Stomach smooth muscle (tissue), 2 donors: ENCODE measurements around the gene DNMBP.
"Not testable (repeated sequence)": the region's sequence is repeated elsewhere in the genome, so short reads cannot be mapped to it uniquely, and the experiment has no call there.

Source experiments
- H3K27ac ChIP-seq: one replicate; pipeline ENCODE4 v1.7.0; 2013; ENCODE audit warnings: mild to moderate bottlenecking, low read length, inconsistent platforms
- H3K27me3 ChIP-seq, 2 donors: one replicate each; pipeline ENCODE4 v1.7.0; 2013; ENCODE audit warnings: low read length in 2 of 2; ENCODE audit not compliant: insufficient read depth in 2 of 2, control insufficient read depth in 1 of 2
- H3K36me3 ChIP-seq, 2 donors: one replicate each; pipeline ENCODE4 v1.7.0; 2013; ENCODE audit warnings: low read length in 2 of 2; ENCODE audit not compliant: control insufficient read depth in 2 of 2, insufficient read depth in 2 of 2
- H3K4me1 ChIP-seq: one replicate; pipeline ENCODE4 v1.7.0; 2013; ENCODE audit warnings: low read length; ENCODE audit not compliant: control insufficient read depth, insufficient read depth
- H3K4me3 ChIP-seq, 2 donors: one replicate each; pipeline ENCODE4 v1.7.0; 2013; ENCODE audit warnings: low read length in 2 of 2
- H3K9ac ChIP-seq, 2 donors: one replicate each; pipeline ENCODE4 v1.7.0; 2013; ENCODE audit warnings: low read length in 2 of 2, mild to moderate bottlenecking in 1 of 2
- H3K9me3 ChIP-seq, 2 donors: one replicate each; pipeline ENCODE4 v1.7.0; 2013; ENCODE audit warnings: low read length in 2 of 2; ENCODE audit not compliant: control insufficient read depth in 2 of 2
- donor health status: healthy.
- donor health status: Pancreatic carcinoma.

DNMBP gene

GRCh38 chr10:99944860-99945259 lies 64.9 kb downstream of the DNMBP start:
- Histone ChIP-seq H3K9ac (no peak overlapping the region), H3K9me3 (no peaks in the 10 kb centered on the region), H3K4me3 (no peak overlapping the region), H3K36me3 (no peaks in the 10 kb centered on the region), H3K27me3 (no peaks in the 10 kb centered on the region), H3K27ac (peak overlapping the region; percentile 59), H3K4me1 (peaks cover 6% of the 10 kb centered on the region)

- H3K27ac ChIP-seq: no peak overlapping the region
- no peak overlapping the region for H3K4me3 ChIP-seq
- H3K9me3 ChIP-seq: no peaks in the 10 kb centered on the region
- H3K9ac ChIP-seq: no peak overlapping the region
- H3K4me1 ChIP-seq: peaks cover 6% of the 10 kb centered on the region
- H3K36me3 ChIP-seq: no peaks in the 10 kb centered on the region
- H3K27me3 ChIP-seq: no peaks in the 10 kb centered on the region
Measured at GRCh38 chr10:99943908-99944307, 65.8 kb downstream of the DNMBP start.

GRCh38 chr10:99941942-99942820 lies 67.6 kb downstream of the DNMBP start:
- no peak overlapping the region for H3K9ac ChIP-seq
- H3K4me3 ChIP-seq: no peak overlapping the region
- no peaks in the 10 kb centered on the region for H3K9me3 ChIP-seq
- H3K27ac ChIP-seq: no peak overlapping the region
- peaks cover 6% of the 10 kb centered on the region for H3K4me1 ChIP-seq
- no peaks in the 10 kb centered on the region for H3K27me3 ChIP-seq
- no peaks in the 10 kb centered on the region for H3K36me3 ChIP-seq

- no peaks in the 10 kb centered on the region for H3K9me3 ChIP-seq
- H3K27ac ChIP-seq: no peak overlapping the region
- H3K36me3 ChIP-seq: no peaks in the 10 kb centered on the region
- no peak overlapping the region for H3K4me3 ChIP-seq
- H3K27me3 ChIP-seq: no peaks in the 10 kb centered on the region
- H3K4me1 ChIP-seq: peaks cover 6% of the 10 kb centered on the region
- H3K9ac ChIP-seq: no peak overlapping the region
Measured at GRCh38 chr10:99938563-99938962, 71.2 kb downstream of the DNMBP start.

- no peak overlapping the region for H3K9ac ChIP-seq
- no peak overlapping the region for H3K4me3 ChIP-seq
- H3K9me3 ChIP-seq: no peaks in the 10 kb centered on the region
- no peaks in the 10 kb centered on the region for H3K27me3 ChIP-seq
- no peaks in the 10 kb centered on the region for H3K36me3 ChIP-seq
- H3K27ac ChIP-seq: no peak overlapping the region
- H3K4me1 ChIP-seq: peaks cover 6% of the 10 kb centered on the region
Measured at GRCh38 chr10:99937630-99938029, 72.1 kb downstream of the DNMBP start.

- H3K9me3 ChIP-seq, H3K36me3 ChIP-seq, H3K27me3 ChIP-seq, H3K27ac ChIP-seq, H3K9ac ChIP-seq, H3K4me3 ChIP-seq, H3K4me1 ChIP-seq: not testable (repeated sequence)
Measured at GRCh38 chr10:99932203-99932957, 77.4 kb downstream of the DNMBP start.

GRCh38 chr10:99930731-99931550 lies 78.8 kb downstream of the DNMBP start:
- Histone ChIP-seq H3K36me3 (peaks cover 0 to 2% of the 10 kb centered on the region in 2 donors), H3K4me3 (no peak overlapping the region), H3K4me1 (peaks cover 15% of the 10 kb centered on the region), H3K9ac (no peak overlapping the region), H3K9me3 (no peaks in the 10 kb centered on the region), H3K27me3 (no peaks in the 10 kb centered on the region), H3K27ac (no peak overlapping the region)

GRCh38 chr10:99929360-99929759 lies 80.4 kb downstream of the DNMBP start:
- no peak overlapping the region for H3K9ac ChIP-seq
- peaks cover 19% of the 10 kb centered on the region for H3K4me1 ChIP-seq
- no peaks in the 10 kb centered on the region for H3K9me3 ChIP-seq
- H3K36me3 ChIP-seq: peaks cover 0 to 2% of the 10 kb centered on the region in 2 donors
- no peak overlapping the region for H3K4me3 ChIP-seq
- no peaks in the 10 kb centered on the region for H3K27me3 ChIP-seq
- H3K27ac ChIP-seq: no peak overlapping the region

- H3K9me3 ChIP-seq: no peaks in the 10 kb centered on the region
- H3K4me3 ChIP-seq: peak overlapping the region in 1 of 2 donors; percentile 55
- H3K27me3 ChIP-seq: no peaks in the 10 kb centered on the region
- peaks cover 0 to 2% of the 10 kb centered on the region in 2 donors for H3K36me3 ChIP-seq
- no peak overlapping the region for H3K9ac ChIP-seq
- H3K27ac ChIP-seq: no peak overlapping the region
- peaks cover 19% of the 10 kb centered on the region for H3K4me1 ChIP-seq
Measured at GRCh38 chr10:99927721-99928280, 81.9 kb downstream of the DNMBP start.
